Stimulated activated CD8-positive, alpha-beta memory T cell treated with anti-CD3 and anti-CD28 coated beads, Interleukin-7, amount 100 ng/mL, for 1 hour (primary cell): ENCODE data around the gene PPRC1.
A peak's percentile ranks its signal among the peaks of the same experiment; 100 is the strongest.

Experiments
- DNase-seq, 2 donors: peaks; one replicate each; pipeline ENCODE4 v3.0.0-alpha.2; 2020; ENCODE audit warnings: low read depth in 2 of 2

The PPRC1 gene

GRCh38 chr10:102146971-102147428, 14.2 kb downstream of the PPRC1 start:
- DNase-seq, result no peak

- DNase-seq, result no peak
These were observed 14.7 kb downstream of the PPRC1 start for GRCh38 chr10:102147561-102147960.

DNA sequence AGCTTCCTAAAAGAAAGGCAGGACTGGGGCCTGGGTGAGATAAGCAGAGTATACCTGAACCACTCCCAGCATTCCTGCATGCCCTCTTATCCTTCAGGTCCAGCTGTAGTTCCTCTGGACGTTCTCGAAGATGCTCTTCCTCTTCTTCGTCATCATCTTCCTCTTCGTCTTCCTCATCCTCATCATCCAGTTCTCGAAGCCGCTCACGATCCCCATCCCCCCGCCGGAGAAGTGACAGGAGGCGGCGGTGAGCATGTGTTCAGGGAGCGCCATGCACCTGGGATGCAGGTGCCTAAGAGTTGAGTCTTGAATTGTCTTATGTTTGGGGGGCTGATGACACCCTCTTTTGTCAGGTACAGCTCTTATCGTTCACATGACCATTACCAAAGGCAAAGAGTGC, 15.4 kb downstream of the PPRC1 start:
- DNase-seq, result no peak

DNA sequence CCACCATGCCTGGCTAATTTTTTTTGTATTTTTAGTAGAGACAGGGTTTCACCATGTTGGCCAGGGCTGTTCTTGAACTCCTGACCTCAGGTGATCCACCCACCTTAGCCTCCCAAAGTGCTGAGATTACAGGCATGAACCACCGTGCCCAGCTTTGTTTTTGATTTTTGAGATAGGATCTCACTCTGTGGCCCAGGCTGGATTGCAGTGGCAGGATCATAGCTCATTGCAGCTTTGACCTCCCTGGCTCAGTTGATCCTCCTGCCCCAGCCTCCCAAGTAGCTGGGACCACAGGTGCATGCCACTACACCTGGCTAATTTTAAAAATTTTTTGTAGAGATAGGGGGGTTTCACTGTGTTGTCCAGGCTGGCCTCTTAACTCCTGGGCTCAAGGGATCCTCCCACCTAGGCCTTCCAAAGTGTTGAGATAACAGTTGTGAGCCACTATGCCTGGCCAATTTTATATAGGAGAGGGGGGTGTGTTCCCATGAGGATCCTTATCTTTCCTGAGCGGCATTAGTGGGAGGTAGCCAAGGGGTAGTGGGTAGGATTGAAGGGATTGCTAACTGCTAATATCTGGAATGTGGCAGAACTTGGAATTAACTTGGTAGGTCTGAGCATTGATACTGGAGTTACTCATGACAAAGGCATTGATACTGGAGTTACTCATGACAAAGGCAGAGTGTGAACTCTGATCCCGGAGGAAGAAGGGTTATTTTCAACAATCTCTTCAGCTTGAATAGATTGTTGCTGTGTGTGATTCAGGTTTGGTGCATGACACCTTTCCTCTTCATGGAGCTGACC, 18.3 kb downstream of the PPRC1 start:
- no peak for DNase-seq

GRCh38 chr10:102151774-102152544, 19.1 kb downstream of the PPRC1 start, which contains the start of gene NOLC1:
NOLC1 (plus strand) TSS chr10:102152389; CDS start chr10:102152411, 22 bp downstream.
- peak; percentile 99 to 100 for DNase-seq

- DNase-seq, result peak in 1 of 2 donors; percentile 18
These were observed 19.7 kb downstream of the PPRC1 start for GRCh38 chr10:102152545-102152890.

DNA sequence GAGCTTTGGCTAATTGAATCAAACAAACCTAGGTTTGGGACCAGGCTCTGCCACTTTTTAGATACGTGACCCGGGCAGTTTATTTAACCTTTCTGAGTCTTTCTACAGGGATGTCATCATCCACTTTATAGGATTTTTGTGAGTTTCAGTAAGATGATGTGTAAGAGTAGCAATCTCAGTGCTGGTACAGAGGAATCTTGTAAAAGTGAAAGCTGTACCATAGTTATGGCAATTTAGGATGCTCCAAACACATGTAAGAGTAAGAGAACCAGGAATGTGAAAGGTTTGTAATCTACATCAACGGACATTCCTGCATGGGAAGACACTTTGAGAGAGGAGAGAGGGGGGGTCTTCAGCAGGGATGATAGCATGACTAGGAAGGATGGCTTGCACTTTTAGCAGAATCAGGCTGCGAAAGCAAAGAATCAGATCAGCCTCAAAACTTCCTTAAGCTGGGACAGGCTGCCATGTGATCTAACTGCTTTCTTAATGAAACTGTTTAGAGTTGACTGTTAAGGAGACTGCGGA, 20.3 kb downstream of the PPRC1 start:
- no peak for DNase-seq

GRCh38 chr10:102154466-102155116, 21.8 kb downstream of the PPRC1 start:
- no peak for DNase-seq

- no peak for DNase-seq
These were observed 24.4 kb downstream of the PPRC1 start for GRCh38 chr10:102157224-102157623.

DNA sequence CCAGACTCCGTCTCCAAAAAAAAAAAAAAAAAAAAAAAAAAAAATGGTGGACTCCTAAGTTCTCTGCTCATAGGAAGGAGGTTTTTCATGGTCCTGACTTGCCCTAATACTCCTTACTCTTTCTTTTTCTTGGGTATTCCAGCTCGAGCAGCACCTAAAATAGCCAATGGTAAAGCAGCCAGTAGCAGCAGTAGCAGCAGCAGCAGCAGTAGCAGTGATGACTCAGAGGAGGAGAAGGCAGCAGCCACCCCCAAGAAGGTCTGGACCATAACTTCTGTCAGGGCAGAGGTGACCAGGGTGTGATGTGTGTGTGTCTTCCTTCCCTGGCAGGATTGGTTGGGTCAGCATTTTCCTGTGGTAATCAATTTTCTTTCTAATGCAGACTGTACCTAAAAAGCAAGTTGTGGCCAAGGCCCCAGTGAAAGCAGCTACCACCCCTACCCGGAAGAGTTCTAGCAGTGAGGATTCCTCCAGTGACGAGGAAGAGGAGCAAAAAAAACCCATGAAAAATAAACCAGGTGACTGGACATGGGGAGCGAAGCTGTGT, 26.3 kb downstream of the PPRC1 start:
- DNase-seq, result no peak

DNA sequence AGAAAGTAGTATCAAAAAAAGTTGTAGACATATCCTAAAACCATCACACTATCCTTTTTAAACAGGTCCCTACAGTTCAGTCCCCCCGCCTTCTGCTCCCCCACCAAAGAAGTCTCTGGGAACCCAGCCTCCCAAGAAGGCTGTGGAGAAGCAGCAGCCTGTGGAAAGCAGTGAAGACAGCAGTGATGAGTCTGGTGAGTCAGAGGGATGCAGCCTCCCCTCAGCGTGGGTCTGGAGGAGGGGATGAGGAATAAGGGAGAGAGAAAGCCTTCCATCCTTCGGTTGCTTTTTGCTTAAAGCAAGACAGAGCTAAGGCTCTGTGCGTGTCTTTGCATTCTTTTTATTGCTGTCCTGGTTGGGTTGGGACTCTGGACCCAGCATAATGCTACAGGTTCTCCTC, 27.0 kb downstream of the PPRC1 start:
- DNase-seq, result no peak

- no peak for DNase-seq
These were observed 30.6 kb downstream of the PPRC1 start for GRCh38 chr10:102163342-102163989.

DNA sequence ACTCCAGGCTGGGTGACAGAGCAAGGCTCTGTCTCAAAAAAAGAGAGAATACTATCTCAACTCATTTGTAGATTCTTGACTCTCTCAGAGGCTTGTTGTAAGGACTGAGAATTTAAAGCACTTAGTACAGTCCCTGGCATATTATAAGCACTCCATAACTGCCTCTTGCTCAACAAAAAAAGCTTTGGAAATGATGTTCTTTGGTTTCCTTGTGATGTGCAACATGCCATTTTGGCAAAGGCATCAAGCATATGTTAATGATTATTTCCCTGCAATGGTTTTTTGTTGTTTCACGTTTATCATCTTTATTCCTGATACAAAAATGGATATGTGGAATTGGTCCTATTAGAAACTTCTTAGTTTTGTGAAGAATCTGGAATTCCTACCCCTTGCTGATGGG, 35.0 kb downstream of the PPRC1 start:
- DNase-seq, result no peak

DNA sequence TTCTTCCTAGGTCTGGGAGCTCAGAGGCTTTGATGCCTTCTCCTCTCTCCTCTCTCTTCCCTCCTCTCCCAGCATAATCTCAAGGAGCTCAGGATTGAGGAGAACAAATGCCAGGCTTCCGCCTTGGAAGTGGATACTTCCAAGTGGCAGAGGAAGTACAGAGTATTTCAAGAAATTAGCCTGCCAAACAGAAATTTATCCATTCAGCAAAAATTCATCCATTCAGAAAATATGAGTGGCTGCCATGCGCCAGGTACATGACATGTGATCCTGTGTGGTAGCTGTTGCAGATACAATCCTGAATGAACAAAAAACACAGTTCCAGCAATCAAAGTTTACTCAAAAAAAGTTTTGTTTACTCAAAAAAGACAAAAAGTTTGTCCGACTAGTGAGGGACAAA, 37.8 kb downstream of the PPRC1 start:
- DNase-seq, result no peak

GRCh38 chr10:102172288-102172687, 39.4 kb downstream of the PPRC1 start:
- no peak for DNase-seq

- no peak for DNase-seq
These were observed 42.6 kb downstream of the PPRC1 start for GRCh38 chr10:102175415-102175814.

DNA sequence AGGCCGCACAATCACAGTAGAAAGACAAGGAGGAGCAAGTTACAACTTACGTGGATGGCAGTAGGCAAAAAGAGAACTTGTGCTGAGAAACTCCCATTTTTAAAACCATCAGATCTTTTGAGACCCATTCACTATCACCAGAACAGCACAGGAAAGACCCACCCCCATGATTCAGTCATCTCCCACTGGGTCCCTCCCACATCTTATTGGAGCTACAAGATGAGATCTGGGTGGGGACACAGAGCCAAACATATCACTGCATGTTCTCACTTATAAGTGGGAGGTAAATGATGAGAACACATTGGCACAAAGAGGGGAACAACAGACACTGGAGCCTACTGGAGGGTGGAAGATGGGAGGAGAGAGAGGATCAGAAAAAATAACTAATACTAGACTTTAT, 51.8 kb downstream of the PPRC1 start:
- no peak for DNase-seq

GRCh38 chr10:102185272-102185671, 52.4 kb downstream of the PPRC1 start:
- DNase-seq, result no peak

DNA sequence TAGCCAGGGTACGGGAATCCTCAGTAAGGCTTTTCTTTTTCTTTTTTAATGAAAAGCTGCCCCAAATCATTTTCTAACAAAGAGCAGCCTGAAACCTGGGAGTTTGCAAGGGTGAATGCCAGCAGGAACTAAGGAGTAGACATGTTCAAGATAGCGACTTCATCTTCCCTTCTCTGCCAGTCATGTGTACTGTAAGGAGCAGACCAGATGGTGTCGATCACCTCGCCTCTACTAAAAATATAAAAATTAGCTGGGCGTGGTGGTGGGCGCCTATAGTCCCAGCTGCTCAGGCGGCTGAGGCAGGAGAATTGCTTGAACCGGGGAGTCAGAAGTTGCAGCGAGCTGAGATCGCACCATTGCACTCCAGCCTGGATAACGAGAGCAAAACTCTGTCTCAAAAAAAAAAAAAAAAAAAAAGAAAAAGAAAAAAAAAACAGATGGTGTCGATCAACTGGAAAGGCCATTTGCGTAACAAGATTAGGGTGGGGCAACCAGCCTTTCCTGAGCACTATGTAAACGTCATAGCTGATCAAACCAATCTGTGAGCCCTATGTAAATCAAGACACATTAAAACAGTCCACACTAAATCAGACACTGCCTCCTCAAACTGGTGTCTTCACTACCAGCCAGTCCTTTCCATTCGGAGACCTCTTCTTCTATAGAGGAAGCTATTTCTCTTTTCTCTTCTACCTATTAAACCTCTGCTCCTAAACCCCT, 53.1 kb downstream of the PPRC1 start:
- no peak for DNase-seq

DNA sequence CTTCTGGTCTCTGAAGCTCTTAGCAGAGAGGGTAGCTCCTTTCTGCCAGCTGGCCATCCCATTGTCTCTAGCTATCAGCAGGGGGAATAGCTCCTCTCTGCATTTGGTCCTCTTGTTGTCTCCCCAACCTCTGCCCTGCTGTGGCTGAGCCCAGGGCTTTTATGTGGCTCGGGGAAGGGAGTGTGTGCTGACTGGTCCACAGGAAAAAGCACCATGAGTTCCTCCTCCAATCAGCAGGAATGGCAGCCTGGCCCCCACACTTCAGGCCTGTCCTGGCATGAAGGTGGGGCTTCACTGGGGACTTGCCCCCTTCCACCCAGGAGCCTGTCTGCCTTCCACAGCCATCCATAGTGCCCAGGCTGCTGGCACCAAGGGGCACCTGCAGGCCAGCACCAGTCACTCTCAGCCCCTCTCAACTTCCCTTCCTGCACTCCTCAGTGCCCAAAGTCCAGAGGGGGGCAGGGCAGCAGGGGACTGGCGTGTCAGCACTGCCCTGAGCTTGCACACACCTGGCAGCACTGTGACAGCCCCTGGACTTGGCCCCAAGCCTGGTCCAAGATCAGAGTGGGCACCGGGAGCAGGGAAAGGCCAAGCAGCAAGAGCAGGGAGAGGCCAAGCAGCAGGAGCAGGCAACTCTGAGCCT, 55.6 kb downstream of the PPRC1 start:
- no peak for DNase-seq
